Erythroblast (primary cell): Measurements from ENCODE around the gene PTPRD.

Experiments
- GATA1 ChIP-seq: IDR thresholded peaks from 2 replicates; pipeline ENCODE4 v1.6.1; 2011; ENCODE audit warnings: low read depth, mild to moderate bottlenecking, control low read depth, low read length, moderate library complexity
- POLR2A ChIP-seq: IDR thresholded peaks from 2 replicates; pipeline ENCODE4 v1.6.1; 2011; ENCODE audit warnings: mild to moderate bottlenecking, low read length

DNA sequence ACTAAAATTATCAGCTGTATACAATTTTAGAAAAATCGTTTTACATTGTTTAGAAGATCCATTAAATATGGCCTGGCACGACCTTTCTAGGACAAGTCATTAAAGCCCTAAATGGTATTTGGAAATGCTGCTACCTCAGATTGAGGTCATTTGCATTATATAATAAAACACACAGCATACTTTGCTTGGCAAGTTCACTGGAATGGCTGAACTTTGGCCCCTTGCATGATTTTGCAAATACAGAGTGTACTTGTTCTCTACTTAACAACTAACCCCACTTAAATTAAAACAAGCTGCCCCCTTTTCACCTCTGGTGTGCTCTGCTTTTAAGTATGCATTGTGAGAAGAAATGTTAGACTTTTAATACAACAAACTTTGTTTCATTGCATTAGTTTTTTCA is 860.1 kb downstream of the PTPRD start:
- TF ChIP-seq POLR2A (no peak), GATA1 (no peak)
